Tibial artery (tissue), 4 donors: ENCODE data around the gene NBPF6.
"Not testable (repeated sequence)": the region's sequence is repeated elsewhere in the genome, so short reads cannot be mapped to it uniquely, and the experiment has no call there.

ENCODE experiments used
- DNase-seq, 2 donors: peaks; one replicate each; pipeline ENCODE4 v3.0.0-alpha.2; 2019
- H3K27ac ChIP-seq, 2 donors: fragments of 200-600 bp; sonication (generic) in 1 of 2; 1 replicate in 1 of 2; 2 replicates in 1 of 2; pipeline ENCODE4 v1.5.1; 2018 to 2019; ENCODE audit warnings: mild to moderate bottlenecking in 1 of 2
- H3K27me3 ChIP-seq, 2 donors: fragments of 200-600 bp; sonication (generic) in 1 of 2; one replicate each; pipeline versions ENCODE4 v1.5.1 to v1.6.0; 2016 to 2019
- H3K36me3 ChIP-seq, 3 donors: fragments of 200-600 bp; sonication (generic) in 2 of 3; one replicate each; pipeline ENCODE4 v1.5.1; 2016 to 2019; ENCODE audit warnings: mild to moderate bottlenecking in 2 of 3
- H3K4me1 ChIP-seq, 4 donors: fragments of 200-600 bp; sonication (generic) in 2 of 4; 1 replicate in 3 of 4; 2 replicates in 1 of 4; pipeline ENCODE4 v1.5.1; 2016 to 2019
- H3K4me3 ChIP-seq, 2 donors: fragments of 200-600 bp; sonication (generic) in 1 of 2; 1 replicate in 1 of 2; 2 replicates in 1 of 2; pipeline ENCODE4 v1.5.1; 2018 to 2019; ENCODE audit warnings: mild to moderate bottlenecking in 2 of 2
- H3K9me3 ChIP-seq, 3 donors: fragments of 200-600 bp; sonication (generic) in 1 of 3; one replicate each; pipeline ENCODE4 v1.5.1; 2016 to 2019
- intact Hi-C: fragments of 100-400 bp; cut with DNase I; formaldehyde crosslinking; loops from one replicate; pipeline ENCODE4 v1.15.0; 2023; ENCODE audit warnings: low total_unique reads
- TF ChIP-seq, protein P1 (sequence below), 2 experiments: fragments of 200-600 bp in 1 of 2; fragments of 450-650 bp in 1 of 2; IDR thresholded peaks; one replicate each; pipeline ENCODE4 v1.5.1; 2017 to 2019; ENCODE audit warnings: antibody characterized with exemption in 2 of 2, mild to moderate bottlenecking in 1 of 2, moderate library complexity in 1 of 2

Gene NBPF6

DNA sequence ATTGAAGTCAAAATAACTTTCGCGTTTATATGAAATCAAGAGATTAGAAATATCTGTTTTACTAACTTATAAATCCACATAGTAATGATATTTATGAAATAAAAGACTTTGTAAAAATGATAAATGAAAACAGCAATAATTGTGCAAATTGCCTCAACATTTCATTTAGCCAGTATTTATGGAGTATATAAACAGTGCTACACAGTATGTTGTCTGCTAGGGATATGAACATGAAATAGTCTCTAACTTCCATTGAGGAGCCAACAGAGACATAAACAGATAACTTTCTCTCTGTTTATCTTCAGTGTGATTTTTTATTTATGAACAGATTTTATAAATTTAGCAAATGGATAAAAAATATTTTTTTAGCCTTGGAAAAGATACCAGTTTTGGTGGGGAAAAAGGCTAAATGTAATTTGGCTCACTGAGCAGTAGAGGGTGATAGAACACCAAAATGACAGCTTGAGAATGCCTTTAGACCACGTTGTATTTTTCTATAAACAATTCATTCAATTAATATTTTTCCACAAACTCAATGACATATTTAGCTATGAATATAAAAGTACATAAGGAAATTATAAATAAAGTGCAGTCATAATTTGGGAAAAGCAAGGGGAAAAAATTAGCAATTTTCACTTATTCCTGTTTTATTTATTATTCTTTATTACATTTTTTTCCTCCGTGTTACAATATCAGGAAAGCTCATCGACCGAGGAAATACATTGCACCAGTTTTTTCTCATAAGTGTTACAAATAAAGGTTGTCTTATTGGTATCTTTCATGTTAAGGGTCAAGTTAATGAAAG lies 62.3 kb downstream of the NBPF6 start:
- intact Hi-C loops: no loop called here
- TF ChIP-seq, protein P1, sequence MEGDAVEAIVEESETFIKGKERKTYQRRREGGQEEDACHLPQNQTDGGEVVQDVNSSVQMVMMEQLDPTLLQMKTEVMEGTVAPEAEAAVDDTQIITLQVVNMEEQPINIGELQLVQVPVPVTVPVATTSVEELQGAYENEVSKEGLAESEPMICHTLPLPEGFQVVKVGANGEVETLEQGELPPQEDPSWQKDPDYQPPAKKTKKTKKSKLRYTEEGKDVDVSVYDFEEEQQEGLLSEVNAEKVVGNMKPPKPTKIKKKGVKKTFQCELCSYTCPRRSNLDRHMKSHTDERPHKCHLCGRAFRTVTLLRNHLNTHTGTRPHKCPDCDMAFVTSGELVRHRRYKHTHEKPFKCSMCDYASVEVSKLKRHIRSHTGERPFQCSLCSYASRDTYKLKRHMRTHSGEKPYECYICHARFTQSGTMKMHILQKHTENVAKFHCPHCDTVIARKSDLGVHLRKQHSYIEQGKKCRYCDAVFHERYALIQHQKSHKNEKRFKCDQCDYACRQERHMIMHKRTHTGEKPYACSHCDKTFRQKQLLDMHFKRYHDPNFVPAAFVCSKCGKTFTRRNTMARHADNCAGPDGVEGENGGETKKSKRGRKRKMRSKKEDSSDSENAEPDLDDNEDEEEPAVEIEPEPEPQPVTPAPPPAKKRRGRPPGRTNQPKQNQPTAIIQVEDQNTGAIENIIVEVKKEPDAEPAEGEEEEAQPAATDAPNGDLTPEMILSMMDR (IDR thresholded peaks at IDR 0.05): peak; percentile 83 to 86
- H3K27ac ChIP-seq: no peak overlapping the region
- H3K36me3 ChIP-seq: no peaks in the 10 kb centered on the region
- H3K4me3 ChIP-seq: no peak overlapping the region
- H3K4me1 ChIP-seq: no peaks in the 10 kb centered on the region
- no peaks in the 10 kb centered on the region for H3K9me3 ChIP-seq
- DNase-seq: no peak
- H3K27me3 ChIP-seq: no peaks in the 10 kb centered on the region

DNA sequence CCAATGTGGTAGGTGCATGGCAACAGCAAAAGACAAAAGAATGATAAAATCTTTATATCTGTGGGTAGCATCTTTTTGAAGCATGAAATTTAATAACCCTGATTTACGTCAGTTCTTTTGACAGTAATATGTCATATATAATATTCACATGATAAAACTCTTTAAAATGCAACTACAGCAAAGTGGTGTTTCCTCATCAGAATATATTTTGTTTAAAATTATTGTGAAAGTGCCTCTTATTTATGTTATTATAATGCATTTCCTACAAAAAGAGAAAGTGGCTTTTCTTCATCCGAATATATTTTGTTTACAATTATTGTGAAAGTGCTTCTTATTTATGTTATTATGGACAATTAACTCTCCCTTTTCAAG lies 62.9 kb downstream of the NBPF6 start:
- Histone ChIP-seq H3K27ac (no peak overlapping the region), H3K36me3 (no peaks in the 10 kb centered on the region), H3K4me3 (no peak overlapping the region), H3K4me1 (no peaks in the 10 kb centered on the region), H3K9me3 (no peaks in the 10 kb centered on the region), H3K27me3 (no peaks in the 10 kb centered on the region)
- TF ChIP-seq, protein P1 (IDR thresholded peaks at IDR 0.05): no peak
- intact Hi-C loops: no loop called here
- no peak for DNase-seq

DNA sequence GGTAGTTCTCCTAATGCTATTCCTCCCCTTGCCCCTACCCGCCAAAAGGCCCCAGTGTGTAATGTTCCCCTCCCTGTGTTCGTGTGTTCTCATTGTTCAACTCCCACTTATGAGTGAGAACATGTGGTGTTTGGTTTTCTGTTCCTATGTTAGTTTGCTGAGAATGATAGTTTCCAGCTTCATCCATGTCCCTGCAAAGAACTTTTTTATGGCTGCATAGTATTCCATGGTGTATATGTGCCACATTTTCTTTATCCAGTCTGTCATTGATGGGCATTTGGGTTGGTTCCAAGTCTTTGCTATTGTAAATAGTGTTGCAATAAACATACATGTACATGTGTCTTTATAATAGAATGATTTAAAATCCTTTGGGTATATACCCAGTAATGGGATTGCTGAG lies 63.8 kb downstream of the NBPF6 start:
- H3K27me3 ChIP-seq, H3K4me3 ChIP-seq, H3K9me3 ChIP-seq, DNase-seq, intact Hi-C loops, H3K27ac ChIP-seq, H3K4me1 ChIP-seq, H3K36me3 ChIP-seq: not testable (repeated sequence)

DNA sequence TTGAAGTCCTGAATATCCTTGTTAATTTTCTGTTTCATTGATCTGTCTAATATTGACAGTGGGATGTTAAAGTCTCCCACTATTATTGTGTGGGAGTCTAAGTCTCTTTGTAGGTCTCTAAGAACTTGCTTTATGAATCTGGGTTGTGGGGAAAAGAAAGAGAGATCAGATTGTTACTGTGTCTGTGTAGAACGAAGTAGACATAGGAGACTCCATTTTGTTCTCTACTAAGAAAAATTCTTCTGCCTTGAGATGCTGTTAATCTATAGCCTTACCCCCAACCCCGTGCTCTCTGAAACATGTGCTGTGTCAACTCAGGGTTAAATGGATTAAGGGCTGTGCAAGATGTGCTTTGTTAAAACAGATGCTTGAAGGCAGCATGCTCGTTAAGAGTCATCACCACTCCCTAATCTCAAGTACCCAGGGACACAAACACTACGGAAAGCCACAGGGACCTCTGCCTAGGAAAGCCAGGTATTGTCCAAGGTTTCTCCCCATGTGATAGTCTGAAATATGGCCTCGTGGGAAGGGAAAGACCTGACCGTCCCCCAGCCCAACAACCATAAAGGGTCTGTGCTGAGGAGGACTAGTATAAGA lies 67.3 kb downstream of the NBPF6 start:
- intact Hi-C loops, H3K4me1 ChIP-seq, DNase-seq: not testable (repeated sequence)

More for the DNA sequence above, 67.3 kb downstream of the NBPF6 start:
- not testable (repeated sequence) for H3K27me3 ChIP-seq, H3K36me3 ChIP-seq, H3K4me3 ChIP-seq, H3K9me3 ChIP-seq, H3K27ac ChIP-seq
